GM23338 (cell line): ENCODE results near the gene XRN1. TPM values are rescaled to one million over a fixed set of nuclear protein-coding genes. Genes with fewer than 3 reads are reported as not detected.

Source experiments
- ATAC-seq: fragments of 200-7000 bp; cut with Tn5 transposase; 3 replicates; pipeline ENCODE4 v1.9.1; 2020
- DNase-seq: peaks from one replicate; pipeline ENCODE4 v3.0.0-alpha.2; 2015; ENCODE audit warnings: low spot score
- H2AFZ ChIP-seq: fragments of 200-600 bp; sonication (generic); 2 replicates; pipeline ENCODE4 v1.8.0; 2016; ENCODE audit warnings: antibody characterized with exemption, mild to moderate bottlenecking, moderate library complexity
- H3F3A ChIP-seq: fragments of 200-600 bp; sonication (generic); replicated peaks from 2 replicates; pipeline ENCODE4 v1.8.0; 2017; ENCODE audit warnings: antibody characterized with exemption, mixed run types, low read depth
- H3K27ac ChIP-seq: fragments of 200-600 bp; sonication (generic); 2 replicates; pipeline ENCODE4 v1.6.1; 2016; ENCODE audit warnings: low read depth
- H3K27me3 ChIP-seq: fragments of 200-600 bp; sonication (generic); 2 replicates; pipeline ENCODE4 v1.8.0; 2016; ENCODE audit warnings: mild to moderate bottlenecking, mixed run types, moderate library complexity; ENCODE audit not compliant: insufficient read depth
- H3K36me3 ChIP-seq: fragments of 200-600 bp; sonication (generic); 2 replicates; pipeline ENCODE4 v1.8.0; 2016; ENCODE audit warnings: mild to moderate bottlenecking; ENCODE audit not compliant: insufficient read depth
- H3K4me1 ChIP-seq: fragments of 200-600 bp; sonication (generic); 2 replicates; pipeline ENCODE4 v1.8.0; 2016; ENCODE audit warnings: mild to moderate bottlenecking, moderate library complexity; ENCODE audit not compliant: insufficient read depth
- H3K4me2 ChIP-seq: fragments of 200-600 bp; sonication (generic); 2 replicates; pipeline ENCODE4 v1.7.1; 2017; ENCODE audit warnings: mixed run types
- H3K4me3 ChIP-seq: fragments of 200-600 bp; sonication (generic); 2 replicates; pipeline ENCODE4 v1.6.1; 2016; ENCODE audit warnings: mixed run types
- H3K79me2 ChIP-seq: fragments of 200-600 bp; sonication (generic); replicated peaks from 2 replicates; pipeline ENCODE4 v1.8.0; 2017; ENCODE audit warnings: mild to moderate bottlenecking; ENCODE audit not compliant: insufficient read depth
- H3K9me2 ChIP-seq: fragments of 200-600 bp; sonication (generic); 2 replicates; pipeline ENCODE4 v1.8.0; 2017; ENCODE audit not compliant: insufficient read depth
- H4K20me1 ChIP-seq: fragments of 200-600 bp; sonication (generic); replicated peaks from 2 replicates; pipeline ENCODE4 v1.8.0; 2017; ENCODE audit warnings: mild to moderate bottlenecking; ENCODE audit not compliant: insufficient read depth
- H3K27ac Mint-ChIP-seq: 2 replicates; pipeline ENCODE4 v1.8.0; 2020; ENCODE audit warnings: inconsistent platforms, mild to moderate bottlenecking, moderate library complexity, mixed read lengths
- H3K27me3 Mint-ChIP-seq: 3 replicates; pipeline ENCODE4 v1.8.0; 2022; ENCODE audit warnings: low read depth, mild to moderate bottlenecking, moderate library complexity, mixed read lengths, inconsistent platforms; ENCODE audit not compliant: insufficient read depth, poor library complexity
- H3K36me3 Mint-ChIP-seq: 3 replicates; pipeline ENCODE4 v1.8.0; 2021; ENCODE audit warnings: low read depth, mild to moderate bottlenecking, inconsistent platforms, moderate library complexity, mixed read lengths
- H3K4me1 Mint-ChIP-seq: 3 replicates; pipeline ENCODE4 v1.8.0; 2020; ENCODE audit warnings: mild to moderate bottlenecking, inconsistent platforms, mixed read lengths
- H3K4me3 Mint-ChIP-seq: 3 replicates; pipeline ENCODE4 v1.8.0; 2021; ENCODE audit warnings: moderate library complexity, mild to moderate bottlenecking, inconsistent platforms, mixed read lengths
- H3K9me3 Mint-ChIP-seq: 3 replicates; pipeline ENCODE4 v1.8.0; 2020; ENCODE audit warnings: moderate library complexity, mild to moderate bottlenecking, inconsistent platforms, mixed read lengths
- CREB1 ChIP-seq: fragments of 250-450 bp; sonication (Bioruptor Pico); IDR thresholded peaks from 2 replicates; pipeline ENCODE4 v1.5.0; 2020; ENCODE audit warnings: low read depth, mild to moderate bottlenecking, moderate library complexity
- CTCF ChIP-seq, 2 experiments: fragments of 200-600 bp in 1 of 2; sonication (generic) in 1 of 2; conservative IDR thresholded peaks; 2 replicates each; pipeline versions ENCODE4 v1.5.1 to v1.6.1; 2016 to 2017; ENCODE audit warnings: antibody characterized with exemption in 2 of 2, low read depth in 2 of 2, mild to moderate bottlenecking in 2 of 2, moderate library complexity in 1 of 2
- ETS1 ChIP-seq: IDR thresholded peaks from 2 replicates; pipeline ENCODE4 v1.6.1; 2016; ENCODE audit warnings: antibody characterized with exemption
- EZH2 ChIP-seq: fragments of 200-600 bp; sonication (generic); IDR thresholded peaks from one replicate; pipeline ENCODE4 v1.8.0; 2017; ENCODE audit warnings: antibody characterized with exemption, mild to moderate bottlenecking, low read depth; ENCODE audit not compliant: unreplicated experiment
- JUNB ChIP-seq: IDR thresholded peaks from one replicate; pipeline ENCODE4 v1.6.1; 2016; ENCODE audit warnings: antibody characterized with exemption; ENCODE audit not compliant: unreplicated experiment
- NANOG ChIP-seq: IDR thresholded peaks from 2 replicates; pipeline ENCODE4 v1.6.1; 2016; ENCODE audit warnings: antibody characterized with exemption, borderline replicate concordance
- POLR2AphosphoS5 ChIP-seq: IDR thresholded peaks from 2 replicates; pipeline ENCODE4 v1.6.1; 2016; ENCODE audit warnings: antibody characterized with exemption, low read depth
- STAT1 ChIP-seq: IDR thresholded peaks from one replicate; pipeline ENCODE4 v1.6.1; 2016; ENCODE audit warnings: antibody characterized with exemption; ENCODE audit not compliant: unreplicated experiment
- ZNF114 ChIP-seq: fragments of 250-450 bp; sonication (Bioruptor Pico); IDR thresholded peaks from 2 replicates; pipeline ENCODE4 v1.5.0; 2020; ENCODE audit warnings: mild to moderate bottlenecking, moderate library complexity
- ZNF331 ChIP-seq: fragments of 250-450 bp; sonication (Bioruptor Pico); IDR thresholded peaks from 2 replicates; pipeline ENCODE4 v1.5.0; 2020; ENCODE audit warnings: low read depth, mild to moderate bottlenecking, moderate library complexity
- polyA plus RNA-seq: library from polyadenylated mRNA; unstranded; fragments of >200 nt; fragmentation: Nextera tagmentation; extraction: Ambion mirVana; gene quantifications from 2 replicates; pipeline ENCODE4 v1.2.1, GENCODE V29; 2016
- total RNA-seq: library from RNA; depleted of rRNA; stranded (reverse); fragments of >200 nt; shearing (Covaris generic); gene quantifications from 2 replicates; pipeline ENCODE4 v1.2.3, GENCODE V29; 2014
- TF ChIP-seq, protein P1 (sequence below): fragments of 250-450 bp; sonication (Bioruptor Pico); IDR thresholded peaks from 2 replicates; pipeline ENCODE4 v1.5.0; 2020; ENCODE audit warnings: mild to moderate bottlenecking, moderate library complexity
- TF ChIP-seq, protein P2 (sequence below): IDR thresholded peaks from one replicate; pipeline ENCODE4 v1.6.1; 2018; ENCODE audit warnings: antibody characterized with exemption; ENCODE audit not compliant: unreplicated experiment

The XRN1 gene
- total and polyA plus RNA-seq, 2 experiments from 2014 or later, result 10.9 to 16.6 TPM

GRCh38 chr3:142355692-142356091, 92.1 kb downstream of the XRN1 start:
- H3F3A ChIP-seq, result no peaks in the 10 kb centered on the region
- TF ChIP-seq JUNB (no peak), ZNF331 (CRISPR knock-in tag) (no peak), NANOG (no peak), ZNF114 (CRISPR knock-in tag) (no peak), CREB1 (CRISPR knock-in tag) (no peak), POLR2AphosphoS5 (no peak), STAT1 (no peak), EZH2 (no peak), ETS1 (no peak), CTCF (conservative IDR thresholded peaks at IDR 0.05; ENCODE audit: low read depth in 2 of 2) (no peak)
- TF ChIP-seq, protein P1, sequence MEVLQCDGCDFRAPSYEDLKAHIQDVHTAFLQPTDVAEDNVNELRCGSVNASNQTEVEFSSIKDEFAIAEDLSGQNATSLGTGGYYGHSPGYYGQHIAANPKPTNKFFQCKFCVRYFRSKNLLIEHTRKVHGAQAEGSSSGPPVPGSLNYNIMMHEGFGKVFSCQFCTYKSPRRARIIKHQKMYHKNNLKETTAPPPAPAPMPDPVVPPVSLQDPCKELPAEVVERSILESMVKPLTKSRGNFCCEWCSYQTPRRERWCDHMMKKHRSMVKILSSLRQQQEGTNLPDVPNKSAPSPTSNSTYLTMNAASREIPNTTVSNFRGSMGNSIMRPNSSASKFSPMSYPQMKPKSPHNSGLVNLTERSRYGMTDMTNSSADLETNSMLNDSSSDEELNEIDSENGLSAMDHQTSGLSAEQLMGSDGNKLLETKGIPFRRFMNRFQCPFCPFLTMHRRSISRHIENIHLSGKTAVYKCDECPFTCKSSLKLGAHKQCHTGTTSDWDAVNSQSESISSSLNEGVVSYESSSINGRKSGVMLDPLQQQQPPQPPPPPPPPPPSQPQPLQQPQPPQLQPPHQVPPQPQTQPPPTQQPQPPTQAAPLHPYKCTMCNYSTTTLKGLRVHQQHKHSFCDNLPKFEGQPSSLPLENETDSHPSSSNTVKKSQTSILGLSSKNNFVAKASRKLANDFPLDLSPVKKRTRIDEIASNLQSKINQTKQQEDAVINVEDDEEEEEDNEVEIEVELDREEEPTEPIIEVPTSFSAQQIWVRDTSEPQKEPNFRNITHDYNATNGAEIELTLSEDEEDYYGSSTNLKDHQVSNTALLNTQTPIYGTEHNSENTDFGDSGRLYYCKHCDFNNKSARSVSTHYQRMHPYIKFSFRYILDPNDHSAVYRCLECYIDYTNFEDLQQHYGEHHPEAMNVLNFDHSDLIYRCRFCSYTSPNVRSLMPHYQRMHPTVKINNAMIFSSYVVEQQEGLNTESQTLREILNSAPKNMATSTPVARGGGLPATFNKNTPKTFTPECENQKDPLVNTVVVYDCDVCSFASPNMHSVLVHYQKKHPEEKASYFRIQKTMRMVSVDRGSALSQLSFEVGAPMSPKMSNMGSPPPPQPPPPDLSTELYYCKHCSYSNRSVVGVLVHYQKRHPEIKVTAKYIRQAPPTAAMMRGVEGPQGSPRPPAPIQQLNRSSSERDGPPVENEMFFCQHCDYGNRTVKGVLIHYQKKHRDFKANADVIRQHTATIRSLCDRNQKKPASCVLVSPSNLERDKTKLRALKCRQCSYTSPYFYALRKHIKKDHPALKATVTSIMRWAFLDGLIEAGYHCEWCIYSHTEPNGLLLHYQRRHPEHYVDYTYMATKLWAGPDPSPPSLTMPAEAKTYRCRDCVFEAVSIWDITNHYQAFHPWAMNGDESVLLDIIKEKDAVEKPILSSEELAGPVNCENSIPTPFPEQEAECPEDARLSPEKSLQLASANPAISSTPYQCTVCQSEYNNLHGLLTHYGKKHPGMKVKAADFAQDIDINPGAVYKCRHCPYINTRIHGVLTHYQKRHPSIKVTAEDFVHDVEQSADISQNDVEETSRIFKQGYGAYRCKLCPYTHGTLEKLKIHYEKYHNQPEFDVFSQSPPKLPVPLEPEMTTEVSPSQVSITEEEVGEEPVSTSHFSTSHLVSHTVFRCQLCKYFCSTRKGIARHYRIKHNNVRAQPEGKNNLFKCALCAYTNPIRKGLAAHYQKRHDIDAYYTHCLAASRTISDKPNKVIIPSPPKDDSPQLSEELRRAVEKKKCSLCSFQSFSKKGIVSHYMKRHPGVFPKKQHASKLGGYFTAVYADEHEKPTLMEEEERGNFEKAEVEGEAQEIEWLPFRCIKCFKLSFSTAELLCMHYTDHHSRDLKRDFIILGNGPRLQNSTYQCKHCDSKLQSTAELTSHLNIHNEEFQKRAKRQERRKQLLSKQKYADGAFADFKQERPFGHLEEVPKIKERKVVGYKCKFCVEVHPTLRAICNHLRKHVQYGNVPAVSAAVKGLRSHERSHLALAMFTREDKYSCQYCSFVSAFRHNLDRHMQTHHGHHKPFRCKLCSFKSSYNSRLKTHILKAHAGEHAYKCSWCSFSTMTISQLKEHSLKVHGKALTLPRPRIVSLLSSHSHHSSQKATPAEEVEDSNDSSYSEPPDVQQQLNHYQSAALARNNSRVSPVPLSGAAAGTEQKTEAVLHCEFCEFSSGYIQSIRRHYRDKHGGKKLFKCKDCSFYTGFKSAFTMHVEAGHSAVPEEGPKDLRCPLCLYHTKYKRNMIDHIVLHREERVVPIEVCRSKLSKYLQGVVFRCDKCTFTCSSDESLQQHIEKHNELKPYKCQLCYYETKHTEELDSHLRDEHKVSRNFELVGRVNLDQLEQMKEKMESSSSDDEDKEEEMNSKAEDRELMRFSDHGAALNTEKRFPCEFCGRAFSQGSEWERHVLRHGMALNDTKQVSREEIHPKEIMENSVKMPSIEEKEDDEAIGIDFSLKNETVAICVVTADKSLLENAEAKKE, result no peak
- TF ChIP-seq, protein P2, sequence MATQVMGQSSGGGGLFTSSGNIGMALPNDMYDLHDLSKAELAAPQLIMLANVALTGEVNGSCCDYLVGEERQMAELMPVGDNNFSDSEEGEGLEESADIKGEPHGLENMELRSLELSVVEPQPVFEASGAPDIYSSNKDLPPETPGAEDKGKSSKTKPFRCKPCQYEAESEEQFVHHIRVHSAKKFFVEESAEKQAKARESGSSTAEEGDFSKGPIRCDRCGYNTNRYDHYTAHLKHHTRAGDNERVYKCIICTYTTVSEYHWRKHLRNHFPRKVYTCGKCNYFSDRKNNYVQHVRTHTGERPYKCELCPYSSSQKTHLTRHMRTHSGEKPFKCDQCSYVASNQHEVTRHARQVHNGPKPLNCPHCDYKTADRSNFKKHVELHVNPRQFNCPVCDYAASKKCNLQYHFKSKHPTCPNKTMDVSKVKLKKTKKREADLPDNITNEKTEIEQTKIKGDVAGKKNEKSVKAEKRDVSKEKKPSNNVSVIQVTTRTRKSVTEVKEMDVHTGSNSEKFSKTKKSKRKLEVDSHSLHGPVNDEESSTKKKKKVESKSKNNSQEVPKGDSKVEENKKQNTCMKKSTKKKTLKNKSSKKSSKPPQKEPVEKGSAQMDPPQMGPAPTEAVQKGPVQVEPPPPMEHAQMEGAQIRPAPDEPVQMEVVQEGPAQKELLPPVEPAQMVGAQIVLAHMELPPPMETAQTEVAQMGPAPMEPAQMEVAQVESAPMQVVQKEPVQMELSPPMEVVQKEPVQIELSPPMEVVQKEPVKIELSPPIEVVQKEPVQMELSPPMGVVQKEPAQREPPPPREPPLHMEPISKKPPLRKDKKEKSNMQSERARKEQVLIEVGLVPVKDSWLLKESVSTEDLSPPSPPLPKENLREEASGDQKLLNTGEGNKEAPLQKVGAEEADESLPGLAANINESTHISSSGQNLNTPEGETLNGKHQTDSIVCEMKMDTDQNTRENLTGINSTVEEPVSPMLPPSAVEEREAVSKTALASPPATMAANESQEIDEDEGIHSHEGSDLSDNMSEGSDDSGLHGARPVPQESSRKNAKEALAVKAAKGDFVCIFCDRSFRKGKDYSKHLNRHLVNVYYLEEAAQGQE, result no peak
- DNase-seq (no peak), ATAC-seq (no peak)
- Mint-ChIP-seq H3K4me3 (no peak overlapping the region), H3K9me3 (no peaks in the 10 kb centered on the region), H3K27ac (no peak overlapping the region), H3K4me1 (no peaks in the 10 kb centered on the region), H3K36me3 (peaks cover 19% of the 10 kb centered on the region; the same call in 2 of the 3 replicates), H3K27me3 (no peaks in the 10 kb centered on the region)
- no peaks in the 10 kb centered on the region for H4K20me1 ChIP-seq
- H3K27me3 ChIP-seq, result no peaks in the 10 kb centered on the region
- H3K9me2 ChIP-seq, result no peaks in the 10 kb centered on the region; the same call in 1 of the 2 replicates
- no peak overlapping the region for H3K4me2 ChIP-seq
- no peaks in the 10 kb centered on the region for H3K79me2 ChIP-seq
- peaks cover 5% of the 10 kb centered on the region; the same call in 1 of the 2 replicates for H3K36me3 ChIP-seq
- no peak overlapping the region for H3K4me3 ChIP-seq
- H2AFZ ChIP-seq, result no peak overlapping the region
- no peak overlapping the region for H3K27ac ChIP-seq
- no peaks in the 10 kb centered on the region for H3K4me1 ChIP-seq
